HepG2 (cell line): ENCODE data around the gene CASKIN2. TPM values are rescaled to one million over a fixed set of nuclear protein-coding genes. Genes with fewer than 3 reads are reported as not detected.

Source experiments
- CBFB ChIP-seq: sonication (generic); formaldehyde crosslinking; IDR thresholded peaks from 2 replicates; pipeline ENCODE4 v1.4.0; 2020; ENCODE audit warnings: missing genetic modification reagents
- E2F2 ChIP-seq: sonication (generic); formaldehyde crosslinking; IDR thresholded peaks from 2 replicates; pipeline ENCODE4 v1.4.0; 2020; ENCODE audit warnings: missing genetic modification reagents, borderline replicate concordance
- FIP1L1 ChIP-seq: fragments of 200-400 bp; formaldehyde crosslinking; IDR thresholded peaks from 2 replicates; pipeline ENCODE4 v1.6.1; 2018; ENCODE audit warnings: low read depth, mild to moderate bottlenecking, low read length, moderate library complexity, borderline replicate concordance; ENCODE audit not compliant: insufficient read depth
- FOXO4 ChIP-seq: sonication (generic); formaldehyde crosslinking; conservative IDR thresholded peaks from 2 replicates; pipeline ENCODE4 v1.8.1; 2023; ENCODE audit warnings: missing genetic modification reagents
- KAT8 ChIP-seq: IDR thresholded peaks from 2 replicates; pipeline ENCODE4 v1.6.1; 2016; ENCODE audit warnings: missing genetic modification reagents, missing compliant biosample characterization
- NBN ChIP-seq: fragments of 450-650 bp; conservative IDR thresholded peaks from 2 replicates; pipeline ENCODE4 v1.6.1; 2017
- NFE2L1 ChIP-seq: sonication (generic); formaldehyde crosslinking; IDR thresholded peaks from 2 replicates; pipeline ENCODE4 v1.4.0; 2020; ENCODE audit warnings: missing genetic modification reagents, mild to moderate bottlenecking, borderline replicate concordance
- NR0B2 ChIP-seq: sonication (generic); formaldehyde crosslinking; IDR thresholded peaks from 2 replicates; pipeline ENCODE4 v1.4.0; 2020; ENCODE audit warnings: mild to moderate bottlenecking, missing genetic modification reagents
- PRMT3 ChIP-seq: sonication (generic); formaldehyde crosslinking; IDR thresholded peaks from 2 replicates; pipeline ENCODE4 v1.8.1; 2022; ENCODE audit warnings: low read depth, mild to moderate bottlenecking, moderate library complexity, missing genetic modification reagents, borderline replicate concordance
- SAFB2 ChIP-seq: sonication (generic); formaldehyde crosslinking; IDR thresholded peaks from 2 replicates; pipeline ENCODE4 v1.5.1; 2020; ENCODE audit warnings: missing genetic modification reagents, low read depth, mild to moderate bottlenecking, borderline replicate concordance
- SRSF9 ChIP-seq: fragments of 200-400 bp; formaldehyde crosslinking; IDR thresholded peaks from 2 replicates; pipeline ENCODE4 v1.6.1; 2018; ENCODE audit warnings: borderline replicate concordance, mild to moderate bottlenecking, low read depth, low read length; ENCODE audit not compliant: insufficient read depth, poor library complexity, severe bottlenecking
- ZBTB37 ChIP-seq: sonication (generic); formaldehyde crosslinking; IDR thresholded peaks from 2 replicates; pipeline ENCODE4 v1.4.0; 2020; ENCODE audit warnings: mild to moderate bottlenecking, missing genetic modification reagents
- ZBTB49 ChIP-seq: sonication (generic); formaldehyde crosslinking; IDR thresholded peaks from 2 replicates; pipeline ENCODE4 v1.4.0; 2020; ENCODE audit warnings: missing genetic modification reagents, borderline replicate concordance
- ZNF225 ChIP-seq: sonication (generic); formaldehyde crosslinking; IDR thresholded peaks from 2 replicates; pipeline ENCODE4 v1.4.0; 2020; ENCODE audit warnings: mild to moderate bottlenecking, missing genetic modification reagents
- ZNF296 ChIP-seq: sonication (generic); formaldehyde crosslinking; conservative IDR thresholded peaks from 2 replicates; pipeline ENCODE4 v1.5.0; 2020; ENCODE audit warnings: mild to moderate bottlenecking, missing genetic modification reagents
- ZNF317 ChIP-seq: sonication (generic); formaldehyde crosslinking; IDR thresholded peaks from 2 replicates; pipeline ENCODE4 v1.5.0; 2020; ENCODE audit warnings: mild to moderate bottlenecking, missing genetic modification reagents
- ZNF354B ChIP-seq: sonication (generic); formaldehyde crosslinking; IDR thresholded peaks from 2 replicates; pipeline ENCODE4 v1.8.0; 2022; ENCODE audit warnings: mild to moderate bottlenecking, missing genetic modification reagents
- polyA plus RNA-seq, 8 experiments: library from polyadenylated mRNA; depleted of rRNA in 3 of 8; stranded (reverse) in 7 of 8; unstranded in 1 of 8; fragments of >200 nt; fragmentation: Illumina TruSeq in 4 of 8; extraction: Trizol in 4 of 8; gene quantifications; 2 replicates each; pipeline versions ENCODE4 v1.2.1 to v1.2.3, GENCODE V29; 2011 to 2016; ENCODE audit warnings: low read depth in 4 of 8, missing spikeins in 1 of 8, mixed read lengths in 1 of 8; ENCODE audit not compliant: insufficient read depth in 1 of 8
- total RNA-seq, 5 experiments: library from RNA; depleted of rRNA; stranded (reverse); fragments of >200 nt; fragmentation: Illumina TruSeq; extraction: Trizol; gene quantifications; 2 replicates each; pipeline ENCODE4 v1.2.3, GENCODE V29; 2016; ENCODE audit warnings: low read depth in 1 of 5

Gene CASKIN2
- total and polyA plus RNA-seq, 2 of the 13 experiments (the other 11 are each of a cell fraction or from before 2014, with no cell fraction given), result 5.2 to 7.8 TPM

GRCh38 chr17:75515496-75516254 is at the start of gene CASKIN2 (continued):
- TF ChIP-seq ZNF225 (CRISPR knock-in tag) (peak; percentile 98), NBN (no peak), NFE2L1 (0 out of 2 replicates have a peak, but pooled peaks have one; percentile 74), CBFB (CRISPR knock-in tag) (peak; percentile 85; the same call in 1 of the 2 replicates), SAFB2 (CRISPR knock-in tag) (peak; percentile 94), KAT8 (peak; percentile 80), ZNF317 (peak; percentile 95), FOXO4 (CRISPR knock-in tag) (0 out of 2 replicates have a peak, but pooled peaks have one; percentile 92), E2F2 (CRISPR knock-in tag) (peak; percentile 45; the same call in 1 of the 2 replicates), FIP1L1 (no peak), ZBTB37 (CRISPR knock-in tag) (peak; percentile 81), PRMT3 (no peak), ZNF296 (CRISPR knock-in tag) (peak; percentile 96), NR0B2 (CRISPR knock-in tag) (peak; percentile 96), ZBTB49 (CRISPR knock-in tag) (peak; percentile 63; the same call in 1 of the 2 replicates), ZNF354B (CRISPR knock-in tag) (no peak; the same call in 1 of the 2 replicates), SRSF9 (no peak)
